ENCODE results near the gene PROB1.
"Not testable (repeated sequence)": the region's sequence is repeated elsewhere in the genome, so short reads cannot be mapped to it uniquely, and the experiment has no call there.

The PROB1 gene

GRCh38 chr5:139410993-139411828 lies 16.3 kb upstream of the PROB1 start:
- no peak for DNase-seq

GRCh38 chr5:139410121-139410992 lies 15.5 kb upstream of the PROB1 start:
- no peak for DNase-seq

GRCh38 chr5:139409116-139409515 lies 14.2 kb upstream of the PROB1 start:
- not testable (repeated sequence) for DNase-seq

- DNase-seq = no peak
These were observed 13.3 kb upstream of the PROB1 start for GRCh38 chr5:139408191-139408590.

- no peak for DNase-seq
These were observed 12.6 kb upstream of the PROB1 start for GRCh38 chr5:139407517-139407916.

- DNase-seq = no peak
These were observed 12.1 kb upstream of the PROB1 start for GRCh38 chr5:139406963-139407362.

GRCh38 chr5:139404484-139404840 lies 9.6 kb upstream of the PROB1 start:
- DNase-seq = no peak

- DNase-seq = peak; percentile 98
These were observed 9.0 kb upstream of the PROB1 start, which contains the start of gene SPATA24 for GRCh38 chr5:139403787-139404483. TSS of gene SPATA24 (minus strand) at chr5:139404089. CDS start at chr5:139404060, 29 bp downstream.

GRCh38 chr5:139403418-139403786 lies 8.5 kb upstream of the PROB1 start:
- no peak for DNase-seq

GRCh38 chr5:139402561-139403158 lies 7.8 kb upstream of the PROB1 start:
- DNase-seq = no peak

GRCh38 chr5:139401546-139401945 lies 6.6 kb upstream of the PROB1 start:
- DNase-seq = no peak

- DNase-seq = no peak
These were observed 4.7 kb upstream of the PROB1 start for GRCh38 chr5:139399501-139400121.

GRCh38 chr5:139397921-139398320 lies 3.0 kb upstream of the PROB1 start:
- DNase-seq = no peak

GRCh38 chr5:139396691-139397090 lies 1.8 kb upstream of the PROB1 start:
- DNase-seq = no peak

GRCh38 chr5:139395844-139396640 lies 1.1 kb upstream of the PROB1 start:
- no peak for DNase-seq

- no peak for DNase-seq
These were observed 716 bp downstream of the PROB1 start for GRCh38 chr5:139394123-139394653.

- no peak for DNase-seq
These were observed 1.3 kb downstream of the PROB1 start for GRCh38 chr5:139393497-139394122.

GRCh38 chr5:139392678-139393496 lies 2.0 kb downstream of the PROB1 start:
- peak; percentile 49 for DNase-seq

- no peak for DNase-seq
These were observed 2.6 kb downstream of the PROB1 start for GRCh38 chr5:139392324-139392677.

All from activated T-cell treated with anti-CD3 and anti-CD28 coated beads for 4 hours (primary cell).